GM12892 (cell line): Measurements from ENCODE around the gene KIF19.

Experiments used
- POLR2A ChIP-seq: IDR thresholded peaks from 2 replicates; pipeline ENCODE4 v1.6.1; 2011; ENCODE audit warnings: low read depth, low read length, control low read depth
- POLR2AphosphoS5 ChIP-seq: IDR thresholded peaks from 2 replicates; pipeline ENCODE4 v1.6.1; 2011; ENCODE audit warnings: low read depth, low read length, control low read depth
- TAF1 ChIP-seq: IDR thresholded peaks from 2 replicates; pipeline ENCODE4 v1.6.1; 2011; ENCODE audit warnings: low read depth, mild to moderate bottlenecking, control low read depth, low read length, borderline replicate concordance

GRCh38 chr17:74356646-74357465 lies 30.8 kb downstream of the KIF19 start:
- TF ChIP-seq POLR2AphosphoS5 = no peak
- no peak for TF ChIP-seq POLR2A
- no peak for TF ChIP-seq TAF1
